Panc1 (cell line): Measurements from ENCODE around the gene USP33. TPM values are rescaled to one million over a fixed set of nuclear protein-coding genes. Genes with fewer than 3 reads are reported as not detected.
"Not testable (repeated sequence)": the region's sequence is repeated elsewhere in the genome, so short reads cannot be mapped to it uniquely, and the experiment has no call there.

ENCODE experiments used
- ATAC-seq: fragments of 200-7000 bp; cut with Tn5 transposase; 2 replicates; pipeline ENCODE4 v1.9.1; 2020; ENCODE audit warnings: mild to moderate bottlenecking, moderate library complexity
- BruUV-seq: library from RNA; stranded (reverse); fragments of 400-500 nt; replicated peaks from 2 replicates; lab custom pipeline; 2021; lab: Mats Ljungman, UMichigan
- CTCF ChIA-PET: fragments of 300-600 bp; sonication (Branson Sonifier 250); formaldehyde crosslinking; loops from one replicate; lab custom pipeline; 2022; ENCODE audit warnings: antibody characterized with exemption; lab: Charles Lee
- POLR2A ChIA-PET: fragments of 300-600 bp; sonication (Branson Sonifier 250); formaldehyde crosslinking; loops from one replicate; lab custom pipeline; 2022; ENCODE audit warnings: antibody characterized with exemption; lab: Charles Lee
- DNase-seq: peaks from one replicate; pipeline ENCODE4 v3.0.0-alpha.2; 2010; ENCODE audit warnings: low read depth, low spot score
- H3K27ac ChIP-seq: 2 replicates; pipeline ENCODE4 v1.5.1; 2011; ENCODE audit warnings: mild to moderate bottlenecking, low read length, inconsistent platforms
- H3K27me3 ChIP-seq: fragments of 200-500 bp; sonication (Bioruptor generic); 2 replicates; pipeline ENCODE4 v1.6.0; 2014; ENCODE audit warnings: low read length, inconsistent platforms; ENCODE audit not compliant: control insufficient read depth, insufficient read depth
- H3K36me3 ChIP-seq: fragments of 200-500 bp; sonication (Bioruptor generic); 2 replicates; pipeline ENCODE4 v1.5.1; 2014; ENCODE audit warnings: inconsistent platforms, mild to moderate bottlenecking, low read length, moderate library complexity; ENCODE audit not compliant: control insufficient read depth, insufficient read depth
- H3K4me1 ChIP-seq: 2 replicates; pipeline ENCODE4 v1.5.1; 2011; ENCODE audit warnings: inconsistent platforms, mild to moderate bottlenecking, low read length, moderate library complexity; ENCODE audit not compliant: control insufficient read depth, insufficient read depth
- H3K4me3 ChIP-seq, 2 experiments: 2 replicates each; pipeline ENCODE4 v1.5.1; 2011 to 2012; ENCODE audit warnings: low read depth in 2 of 2, low read length in 2 of 2, mild to moderate bottlenecking in 2 of 2, inconsistent platforms in 1 of 2, moderate library complexity in 1 of 2
- H3K9me3 ChIP-seq: fragments of 200-500 bp; sonication (Bioruptor generic); 2 replicates; pipeline ENCODE4 v1.5.1; 2014; ENCODE audit warnings: low read depth, mild to moderate bottlenecking, inconsistent platforms, low read length, moderate library complexity; ENCODE audit not compliant: control insufficient read depth, insufficient read depth
- POLR2AphosphoS5 ChIP-seq: IDR thresholded peaks from 2 replicates; pipeline ENCODE4 v1.6.1; 2012; ENCODE audit warnings: mild to moderate bottlenecking, low read depth, low read length, moderate library complexity
- SIN3A ChIP-seq: IDR thresholded peaks from 2 replicates; pipeline ENCODE4 v1.6.1; 2012; ENCODE audit warnings: low read depth, mild to moderate bottlenecking, low read length, moderate library complexity, borderline replicate concordance; ENCODE audit not compliant: insufficient read depth
- TCF7L2 ChIP-seq: IDR thresholded peaks from 2 replicates; pipeline ENCODE4 v1.6.1; 2011; ENCODE audit warnings: mild to moderate bottlenecking, low read depth, low read length, inconsistent platforms
- in situ Hi-C: cut with HindIII; loops from 2 replicates; pipeline ENCODE4 v1.10.0; 2016; ENCODE audit warnings: low sequenced_read_pairs, low pct_unique_long_range_greater_than_20kb
- intact Hi-C: fragments of 100-400 bp; cut with micrococcal nuclease; formaldehyde crosslinking; loops from one replicate; pipeline ENCODE4 v1.10.0; 2022; ENCODE audit not compliant: unreplicated experiment
- total RNA-seq: library from RNA; stranded (reverse); gene quantifications from one replicate; pipeline ENCODE4 v1.2.1, GENCODE V29; 2021; ENCODE audit not compliant: unreplicated experiment
- TF ChIP-seq, protein P1 (sequence below), 2 experiments: IDR thresholded peaks; 2 replicates each; pipeline ENCODE4 v1.6.1; 2011 to 2012; ENCODE audit warnings: low read depth in 2 of 2, control low read depth in 1 of 2, low read length in 1 of 2, mild to moderate bottlenecking in 1 of 2, moderate library complexity in 1 of 2; ENCODE audit not compliant: insufficient read depth in 1 of 2
- TF ChIP-seq, protein P2 (sequence below): fragments of 450-650 bp; IDR thresholded peaks from 2 replicates; pipeline ENCODE4 v1.5.1; 2017; ENCODE audit warnings: mild to moderate bottlenecking

The USP33 gene
- total RNA-seq, 1 experiment from 2014 or later = 52.2 TPM

DNA sequence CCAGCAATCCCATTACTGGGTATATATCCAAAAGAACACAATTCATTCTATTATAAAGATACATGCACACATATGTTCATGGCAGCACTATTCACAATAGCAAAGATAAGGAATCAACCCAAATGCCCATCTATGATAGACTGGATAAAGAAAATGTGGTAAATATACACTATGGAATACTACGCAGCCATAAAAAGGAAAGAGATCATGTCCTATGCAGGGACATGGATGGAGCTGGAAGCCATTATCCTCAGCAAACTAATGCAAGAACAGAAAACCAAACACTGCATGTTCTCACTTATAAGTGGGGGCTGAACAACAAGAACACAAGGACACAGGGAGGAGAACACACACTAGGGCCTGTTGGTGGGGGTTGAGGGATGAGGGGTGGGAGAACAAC, 60.0 kb downstream of the USP33 start:
- not testable (repeated sequence) for ATAC-seq, H3K4me3 ChIP-seq

DNA sequence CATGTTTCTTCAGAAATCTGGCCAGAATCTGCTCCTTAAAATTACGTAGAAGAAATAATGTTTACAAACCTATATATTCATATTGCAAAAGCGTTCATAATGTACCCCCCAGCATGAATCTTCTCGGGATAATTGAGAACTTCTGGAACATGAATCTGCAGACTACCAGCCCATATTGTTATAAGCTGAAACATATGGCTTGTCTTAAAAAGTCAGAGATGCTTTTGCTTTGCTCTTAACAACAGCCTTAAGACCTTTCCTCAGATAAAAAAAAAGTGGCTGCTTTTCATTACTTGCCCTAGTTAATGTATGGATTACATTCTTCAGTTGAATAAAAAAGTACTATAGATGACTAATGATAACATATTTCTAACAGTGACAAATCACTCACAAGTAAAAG, 62.2 kb downstream of the USP33 start:
- no TSS peak for BruUV-seq
- no peaks in the 10 kb centered on the region for H3K9me3 ChIP-seq
- POLR2A ChIA-PET = no interaction called here
- DNase-seq = no peak
- no peak for ATAC-seq
- H3K4me1 ChIP-seq = no peaks in the 10 kb centered on the region
- no peak for TF ChIP-seq SIN3A
- TF ChIP-seq, protein P1, sequence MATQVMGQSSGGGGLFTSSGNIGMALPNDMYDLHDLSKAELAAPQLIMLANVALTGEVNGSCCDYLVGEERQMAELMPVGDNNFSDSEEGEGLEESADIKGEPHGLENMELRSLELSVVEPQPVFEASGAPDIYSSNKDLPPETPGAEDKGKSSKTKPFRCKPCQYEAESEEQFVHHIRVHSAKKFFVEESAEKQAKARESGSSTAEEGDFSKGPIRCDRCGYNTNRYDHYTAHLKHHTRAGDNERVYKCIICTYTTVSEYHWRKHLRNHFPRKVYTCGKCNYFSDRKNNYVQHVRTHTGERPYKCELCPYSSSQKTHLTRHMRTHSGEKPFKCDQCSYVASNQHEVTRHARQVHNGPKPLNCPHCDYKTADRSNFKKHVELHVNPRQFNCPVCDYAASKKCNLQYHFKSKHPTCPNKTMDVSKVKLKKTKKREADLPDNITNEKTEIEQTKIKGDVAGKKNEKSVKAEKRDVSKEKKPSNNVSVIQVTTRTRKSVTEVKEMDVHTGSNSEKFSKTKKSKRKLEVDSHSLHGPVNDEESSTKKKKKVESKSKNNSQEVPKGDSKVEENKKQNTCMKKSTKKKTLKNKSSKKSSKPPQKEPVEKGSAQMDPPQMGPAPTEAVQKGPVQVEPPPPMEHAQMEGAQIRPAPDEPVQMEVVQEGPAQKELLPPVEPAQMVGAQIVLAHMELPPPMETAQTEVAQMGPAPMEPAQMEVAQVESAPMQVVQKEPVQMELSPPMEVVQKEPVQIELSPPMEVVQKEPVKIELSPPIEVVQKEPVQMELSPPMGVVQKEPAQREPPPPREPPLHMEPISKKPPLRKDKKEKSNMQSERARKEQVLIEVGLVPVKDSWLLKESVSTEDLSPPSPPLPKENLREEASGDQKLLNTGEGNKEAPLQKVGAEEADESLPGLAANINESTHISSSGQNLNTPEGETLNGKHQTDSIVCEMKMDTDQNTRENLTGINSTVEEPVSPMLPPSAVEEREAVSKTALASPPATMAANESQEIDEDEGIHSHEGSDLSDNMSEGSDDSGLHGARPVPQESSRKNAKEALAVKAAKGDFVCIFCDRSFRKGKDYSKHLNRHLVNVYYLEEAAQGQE (IDR thresholded peaks at IDR 0.05; ENCODE audit: insufficient read depth in 1 of 2, low read depth in 2 of 2, low read length in 1 of 2) = no peak
- TF ChIP-seq, protein P2, sequence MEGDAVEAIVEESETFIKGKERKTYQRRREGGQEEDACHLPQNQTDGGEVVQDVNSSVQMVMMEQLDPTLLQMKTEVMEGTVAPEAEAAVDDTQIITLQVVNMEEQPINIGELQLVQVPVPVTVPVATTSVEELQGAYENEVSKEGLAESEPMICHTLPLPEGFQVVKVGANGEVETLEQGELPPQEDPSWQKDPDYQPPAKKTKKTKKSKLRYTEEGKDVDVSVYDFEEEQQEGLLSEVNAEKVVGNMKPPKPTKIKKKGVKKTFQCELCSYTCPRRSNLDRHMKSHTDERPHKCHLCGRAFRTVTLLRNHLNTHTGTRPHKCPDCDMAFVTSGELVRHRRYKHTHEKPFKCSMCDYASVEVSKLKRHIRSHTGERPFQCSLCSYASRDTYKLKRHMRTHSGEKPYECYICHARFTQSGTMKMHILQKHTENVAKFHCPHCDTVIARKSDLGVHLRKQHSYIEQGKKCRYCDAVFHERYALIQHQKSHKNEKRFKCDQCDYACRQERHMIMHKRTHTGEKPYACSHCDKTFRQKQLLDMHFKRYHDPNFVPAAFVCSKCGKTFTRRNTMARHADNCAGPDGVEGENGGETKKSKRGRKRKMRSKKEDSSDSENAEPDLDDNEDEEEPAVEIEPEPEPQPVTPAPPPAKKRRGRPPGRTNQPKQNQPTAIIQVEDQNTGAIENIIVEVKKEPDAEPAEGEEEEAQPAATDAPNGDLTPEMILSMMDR = no peak
- TF ChIP-seq POLR2AphosphoS5 = no peak
- TF ChIP-seq TCF7L2 = no peak
- no peaks in the 10 kb centered on the region for H3K27me3 ChIP-seq
- H3K36me3 ChIP-seq = no peaks in the 10 kb centered on the region
- intact Hi-C loops = no loop called here
- H3K4me3 ChIP-seq = no peak overlapping the region
- CTCF ChIA-PET = interaction anchor here (0.7 kb wide), 1 partner anchor 1077 kb away, joined by 5 read pairs; no protein-coding TSS in a partner anchor
- in situ Hi-C loops = no loop called here
- no peak overlapping the region for H3K27ac ChIP-seq

More for the DNA sequence above, 60.0 kb downstream of the USP33 start:
- BruUV-seq, intact Hi-C loops, POLR2A ChIA-PET, CTCF ChIA-PET, H3K27ac ChIP-seq, H3K9me3 ChIP-seq, DNase-seq, H3K27me3 ChIP-seq, in situ Hi-C loops, H3K4me1 ChIP-seq, H3K36me3 ChIP-seq: not testable (repeated sequence)

DNA sequence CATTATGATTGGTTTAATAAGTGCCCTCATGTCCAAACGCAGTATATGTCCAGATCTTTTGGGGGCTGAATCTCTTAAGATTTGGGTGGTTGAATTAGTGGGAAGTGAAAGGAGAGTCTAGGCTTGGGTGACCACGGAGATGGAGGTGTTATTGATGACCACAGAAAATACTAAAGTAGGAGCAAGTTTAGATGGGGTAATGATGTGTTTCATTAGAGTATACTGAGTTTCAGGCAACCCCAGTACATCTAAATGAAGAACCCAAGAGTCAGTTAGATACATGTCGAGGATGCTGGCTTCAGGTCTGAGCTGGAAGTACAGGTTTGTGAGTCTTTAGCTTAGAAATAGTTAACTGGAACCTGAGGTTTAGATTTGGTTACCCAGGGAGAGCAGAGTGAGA, 70.7 kb downstream of the USP33 start:
- in situ Hi-C loops = no loop called here
- intact Hi-C loops = no loop called here

More for the DNA sequence above, 70.7 kb downstream of the USP33 start:
- Histone ChIP-seq H3K4me3 (no peak overlapping the region), H3K36me3 (no peaks in the 10 kb centered on the region), H3K9me3 (no peaks in the 10 kb centered on the region), H3K4me1 (peaks cover 5% of the 10 kb centered on the region; the same call in 1 of the 2 replicates), H3K27me3 (no peaks in the 10 kb centered on the region), H3K27ac (no peak overlapping the region)
- ATAC-seq (no peak), DNase-seq (no peak)
- no TSS peak for BruUV-seq
- ChIA-PET CTCF (interaction anchor here (0.6 kb wide), 1 partner anchor 11 kb away, joined by 3 read pairs; no protein-coding TSS in a partner anchor), POLR2A (no interaction called here)
- TF ChIP-seq, protein P1 (IDR thresholded peaks at IDR 0.05; ENCODE audit: insufficient read depth in 1 of 2, low read depth in 2 of 2, low read length in 1 of 2) = no peak
- TF ChIP-seq TCF7L2 (no peak), SIN3A (no peak), POLR2AphosphoS5 (no peak)
- TF ChIP-seq, protein P2 = no peak
